Hepatocyte (in vitro differentiated cells): Measurements from ENCODE around the gene TCP11L2. TPM values are rescaled to one million over a fixed set of nuclear protein-coding genes. Genes with fewer than 3 reads are reported as not detected.

Experiments used
- DNase-seq: peaks from one replicate; pipeline ENCODE4 v3.0.0-alpha.2; 2016; ENCODE audit warnings: low spot score
- H2AFZ ChIP-seq: fragments of 200-600 bp; sonication (generic); 2 replicates; pipeline ENCODE4 v1.6.0; 2016; ENCODE audit warnings: antibody characterized with exemption, mild to moderate bottlenecking
- H3K27ac ChIP-seq: fragments of 200-600 bp; sonication (generic); 2 replicates; pipeline ENCODE4 v1.5.1; 2016; ENCODE audit warnings: mild to moderate bottlenecking
- H3K27me3 ChIP-seq: fragments of 200-600 bp; sonication (generic); 2 replicates; pipeline ENCODE4 v1.6.1; 2016
- H3K36me3 ChIP-seq: fragments of 200-600 bp; sonication (generic); replicated peaks from 2 replicates; pipeline ENCODE4 v1.5.1; 2016; ENCODE audit warnings: low read depth; ENCODE audit not compliant: insufficient read depth
- H3K4me1 ChIP-seq: fragments of 200-600 bp; sonication (generic); 2 replicates; pipeline ENCODE4 v1.5.1; 2016; ENCODE audit warnings: mild to moderate bottlenecking, moderate library complexity; ENCODE audit not compliant: insufficient read depth
- H3K4me2 ChIP-seq: fragments of 200-600 bp; sonication (generic); 2 replicates; pipeline ENCODE4 v1.6.0; 2016
- H3K4me3 ChIP-seq: fragments of 200-600 bp; sonication (generic); 2 replicates; pipeline ENCODE4 v1.5.1; 2016; ENCODE audit warnings: mild to moderate bottlenecking
- H3K79me2 ChIP-seq: fragments of 200-600 bp; sonication (generic); 2 replicates; pipeline ENCODE4 v1.6.0; 2017; ENCODE audit warnings: mild to moderate bottlenecking
- H3K9me2 ChIP-seq: fragments of 200-600 bp; sonication (generic); replicated peaks from 2 replicates; pipeline ENCODE4 v1.6.0; 2017; ENCODE audit warnings: mild to moderate bottlenecking; ENCODE audit not compliant: insufficient read depth
- H3K9me3 ChIP-seq: fragments of 200-600 bp; sonication (generic); 2 replicates; pipeline ENCODE4 v1.5.1; 2016; ENCODE audit warnings: low read depth, mild to moderate bottlenecking
- H4K20me1 ChIP-seq: fragments of 200-600 bp; sonication (generic); 2 replicates; pipeline ENCODE4 v1.6.0; 2016; ENCODE audit warnings: mild to moderate bottlenecking; ENCODE audit not compliant: insufficient read depth, poor library complexity, severe bottlenecking
- EZH2 ChIP-seq: fragments of 200-600 bp; sonication (generic); IDR thresholded peaks from 2 replicates; pipeline ENCODE4 v1.6.1; 2016; ENCODE audit warnings: antibody characterized with exemption, mild to moderate bottlenecking, borderline replicate concordance
- EZH2phosphoT487 ChIP-seq: fragments of 200-600 bp; sonication (generic); IDR thresholded peaks from one replicate; pipeline ENCODE4 v1.6.1; 2018; ENCODE audit warnings: antibody characterized with exemption, mild to moderate bottlenecking, low read depth, moderate library complexity; ENCODE audit not compliant: unreplicated experiment, severe bottlenecking
- WGBS: methylation state at CpG from one replicate; pipeline ENCODE4 v1.1.6; 2016; ENCODE audit warnings: low lambda C conversion rate; ENCODE audit errors: missing lambda C conversion rate; 5-methylcytosine and 5-hydroxymethylcytosine counted together
- polyA plus RNA-seq: library from polyadenylated mRNA; unstranded; fragments of >200 nt; fragmentation: Nextera tagmentation; extraction: Ambion mirVana; gene quantifications from 2 replicates; pipeline ENCODE4 v1.2.1, GENCODE V29; 2016
- total RNA-seq: library from RNA; depleted of rRNA; stranded (reverse); fragments of >200 nt; gene quantifications from 2 replicates; pipeline ENCODE4 v1.2.3, GENCODE V29; 2014
- TF ChIP-seq, protein P1 (sequence below): fragments of 200-600 bp; sonication (generic); IDR thresholded peaks from 2 replicates; pipeline ENCODE4 v1.5.1; 2016; ENCODE audit warnings: antibody characterized with exemption, mild to moderate bottlenecking; ENCODE audit not compliant: poor library complexity

TCP11L2 gene
- total and polyA plus RNA-seq, 2 experiments from 2014 or later = 9.6 to 38.4 TPM

DNA sequence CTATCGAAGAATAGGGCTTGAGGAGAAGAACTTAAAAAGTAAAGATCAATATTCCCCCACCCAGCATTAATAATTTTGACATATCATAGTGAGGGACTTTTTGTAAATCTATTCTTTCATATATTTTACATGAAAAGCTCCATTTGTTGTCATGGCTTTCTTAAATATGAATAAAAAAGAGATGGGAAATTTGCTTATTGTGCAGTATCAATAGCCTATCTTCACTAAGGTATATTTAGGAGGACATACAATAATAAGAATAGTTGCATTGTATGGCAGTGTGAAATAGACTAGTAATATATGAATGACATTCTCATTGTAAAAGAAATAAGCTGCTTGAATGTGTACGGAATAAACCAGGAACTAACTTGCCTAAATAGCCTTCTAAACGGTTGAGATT lies 5.5 kb upstream of the TCP11L2 start:
- Histone ChIP-seq H3K27ac (peak overlapping the region; percentile 76), H4K20me1 (no peaks in the 10 kb centered on the region), H3K9me3 (no peaks in the 10 kb centered on the region), H3K4me1 (peaks cover 11% of the 10 kb centered on the region), H3K36me3 (no peaks in the 10 kb centered on the region), H2AFZ (no peak overlapping the region), H3K27me3 (no peaks in the 10 kb centered on the region), H3K79me2 (no peaks in the 10 kb centered on the region), H3K4me2 (no peak overlapping the region), H3K4me3 (no peak overlapping the region), H3K9me2 (no peaks in the 10 kb centered on the region)
- WGBS = 90% methylated on average over 3 of the region's 3 CpGs
- no peak for DNase-seq
- TF ChIP-seq EZH2 = no peak
- TF ChIP-seq, protein P1, sequence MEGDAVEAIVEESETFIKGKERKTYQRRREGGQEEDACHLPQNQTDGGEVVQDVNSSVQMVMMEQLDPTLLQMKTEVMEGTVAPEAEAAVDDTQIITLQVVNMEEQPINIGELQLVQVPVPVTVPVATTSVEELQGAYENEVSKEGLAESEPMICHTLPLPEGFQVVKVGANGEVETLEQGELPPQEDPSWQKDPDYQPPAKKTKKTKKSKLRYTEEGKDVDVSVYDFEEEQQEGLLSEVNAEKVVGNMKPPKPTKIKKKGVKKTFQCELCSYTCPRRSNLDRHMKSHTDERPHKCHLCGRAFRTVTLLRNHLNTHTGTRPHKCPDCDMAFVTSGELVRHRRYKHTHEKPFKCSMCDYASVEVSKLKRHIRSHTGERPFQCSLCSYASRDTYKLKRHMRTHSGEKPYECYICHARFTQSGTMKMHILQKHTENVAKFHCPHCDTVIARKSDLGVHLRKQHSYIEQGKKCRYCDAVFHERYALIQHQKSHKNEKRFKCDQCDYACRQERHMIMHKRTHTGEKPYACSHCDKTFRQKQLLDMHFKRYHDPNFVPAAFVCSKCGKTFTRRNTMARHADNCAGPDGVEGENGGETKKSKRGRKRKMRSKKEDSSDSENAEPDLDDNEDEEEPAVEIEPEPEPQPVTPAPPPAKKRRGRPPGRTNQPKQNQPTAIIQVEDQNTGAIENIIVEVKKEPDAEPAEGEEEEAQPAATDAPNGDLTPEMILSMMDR = no peak

DNA sequence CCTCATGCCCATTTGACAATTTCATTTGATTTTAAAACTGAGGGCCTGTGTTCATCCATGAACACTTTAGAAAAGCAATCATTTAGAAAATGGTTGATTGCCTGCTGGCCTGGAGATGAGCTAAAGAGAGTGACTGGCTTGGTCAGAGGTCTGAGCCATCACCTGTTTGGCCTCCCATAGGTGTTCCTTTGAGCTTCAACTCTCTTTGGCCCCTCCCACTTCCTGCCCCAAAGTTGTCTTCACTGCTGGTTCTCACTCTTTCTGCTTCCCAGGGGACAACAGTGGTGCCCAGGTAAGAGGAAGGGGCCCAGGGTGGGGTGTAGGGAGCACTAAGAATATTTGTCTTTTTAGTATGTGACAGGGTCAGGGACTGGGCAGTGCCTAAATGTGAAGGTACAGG lies 4.9 kb upstream of the TCP11L2 start:
- H3K79me2 ChIP-seq = no peaks in the 10 kb centered on the region
- no peaks in the 10 kb centered on the region for H3K36me3 ChIP-seq
- no peak overlapping the region for H3K27ac ChIP-seq
- H2AFZ ChIP-seq = no peak overlapping the region
- H3K9me2 ChIP-seq = no peaks in the 10 kb centered on the region
- H4K20me1 ChIP-seq = no peaks in the 10 kb centered on the region
- DNase-seq = no peak
- no peak overlapping the region for H3K4me2 ChIP-seq
- H3K9me3 ChIP-seq = no peaks in the 10 kb centered on the region
- TF ChIP-seq, protein P1 = no peak
- no peak for TF ChIP-seq EZH2phosphoT487
- TF ChIP-seq EZH2 = no peak
- H3K4me1 ChIP-seq = peaks cover 11% of the 10 kb centered on the region
- no peaks in the 10 kb centered on the region for H3K27me3 ChIP-seq
- no peak overlapping the region for H3K4me3 ChIP-seq

DNA sequence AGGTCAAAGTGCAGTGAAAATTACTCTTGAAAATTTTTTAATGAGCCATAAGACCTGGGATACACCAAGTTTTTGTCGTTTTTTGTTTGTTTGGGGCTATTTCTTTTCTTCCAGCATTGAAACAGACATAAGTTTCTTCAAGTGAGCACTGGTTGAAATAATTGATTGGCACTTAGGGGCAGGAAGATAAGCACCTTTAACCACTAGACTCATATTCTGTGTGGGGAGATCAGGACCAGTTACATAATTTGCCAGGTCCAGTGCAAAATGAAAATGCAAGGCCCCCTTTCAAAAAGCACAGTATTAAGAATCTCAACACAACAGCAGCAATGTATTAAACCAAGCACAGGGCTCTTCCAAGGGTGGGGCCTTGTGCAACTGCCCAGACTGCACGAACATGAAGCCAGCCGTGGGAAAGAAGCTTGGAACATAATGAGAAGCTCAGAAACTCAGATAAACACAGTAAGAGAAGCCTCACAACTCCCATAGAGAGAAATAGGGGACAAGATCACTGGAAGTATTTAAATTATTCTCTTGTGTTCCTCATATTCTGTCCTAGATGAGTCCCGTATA lies 3.2 kb upstream of the TCP11L2 start:
- H3K27ac ChIP-seq = peak overlapping the region; percentile 97
- no peaks in the 10 kb centered on the region for H4K20me1 ChIP-seq
- H3K4me2 ChIP-seq = no peak overlapping the region
- 64% methylated on average over 4 of the region's 4 CpGs for WGBS
- no peak for DNase-seq
- no peaks in the 10 kb centered on the region for H3K36me3 ChIP-seq
- H3K79me2 ChIP-seq = peaks cover 7% of the 10 kb centered on the region
- H3K9me3 ChIP-seq = no peaks in the 10 kb centered on the region
- H2AFZ ChIP-seq = no peak overlapping the region
- TF ChIP-seq, protein P1 = no peak
- TF ChIP-seq EZH2phosphoT487 (no peak), EZH2 (no peak)
- peaks cover 14% of the 10 kb centered on the region for H3K4me1 ChIP-seq
- H3K27me3 ChIP-seq = no peaks in the 10 kb centered on the region
- no peaks in the 10 kb centered on the region for H3K9me2 ChIP-seq
- no peak overlapping the region for H3K4me3 ChIP-seq

DNA sequence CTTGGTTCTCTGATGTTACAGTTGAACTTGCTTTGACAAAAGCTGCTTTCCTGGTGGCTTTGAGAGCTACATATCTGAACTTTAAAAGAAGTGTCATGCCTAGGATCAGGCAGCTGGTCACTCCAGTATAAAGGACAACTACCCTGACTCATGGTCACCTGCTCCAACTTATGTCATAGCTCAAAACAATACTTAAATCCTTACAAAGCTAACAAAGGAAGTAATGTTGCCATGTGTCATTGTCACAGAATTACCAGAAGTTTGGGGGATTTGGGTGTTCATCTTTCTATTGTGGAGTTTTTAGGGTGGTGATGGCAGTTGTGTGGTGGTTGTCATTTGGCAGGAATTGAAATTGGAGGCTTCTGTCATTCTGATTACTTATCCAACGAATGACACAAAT lies 1.8 kb upstream of the TCP11L2 start:
- no peak for TF ChIP-seq EZH2phosphoT487
- TF ChIP-seq, protein P1 = no peak
- TF ChIP-seq EZH2 = no peak
- H2AFZ ChIP-seq = no peak overlapping the region
- H3K79me2 ChIP-seq = peaks cover 22% of the 10 kb centered on the region
- no peak overlapping the region for H3K4me2 ChIP-seq
- peaks cover 17% of the 10 kb centered on the region for H3K4me1 ChIP-seq
- H3K4me3 ChIP-seq = no peak overlapping the region
- H4K20me1 ChIP-seq = no peaks in the 10 kb centered on the region
- no peaks in the 10 kb centered on the region for H3K9me2 ChIP-seq
- 45% methylated on average over 1 of the region's 1 CpG for WGBS
- no peaks in the 10 kb centered on the region for H3K9me3 ChIP-seq
- H3K36me3 ChIP-seq = no peaks in the 10 kb centered on the region
- H3K27me3 ChIP-seq = no peaks in the 10 kb centered on the region
- peak overlapping the region; percentile 97 for H3K27ac ChIP-seq
- peak; percentile 32 for DNase-seq
